Occipital lobe (tissue), 2 donors: ENCODE results near the gene MAB21L4. TPM values are rescaled to one million over a fixed set of nuclear protein-coding genes. Genes with fewer than 3 reads are reported as not detected.

Source experiments
- DNase-seq: peaks from one replicate; lab custom pipeline; 2025; lab: John Stamatoyannopoulos, UW
- total RNA-seq: library from RNA; depleted of rRNA; stranded (reverse); fragments of >200 nt; gene quantifications from one replicate; pipeline ENCODE4 v1.2.3, GENCODE V29; 2014

The MAB21L4 gene
- total RNA-seq, 1 donor from 2014 or later: not detected

DNA sequence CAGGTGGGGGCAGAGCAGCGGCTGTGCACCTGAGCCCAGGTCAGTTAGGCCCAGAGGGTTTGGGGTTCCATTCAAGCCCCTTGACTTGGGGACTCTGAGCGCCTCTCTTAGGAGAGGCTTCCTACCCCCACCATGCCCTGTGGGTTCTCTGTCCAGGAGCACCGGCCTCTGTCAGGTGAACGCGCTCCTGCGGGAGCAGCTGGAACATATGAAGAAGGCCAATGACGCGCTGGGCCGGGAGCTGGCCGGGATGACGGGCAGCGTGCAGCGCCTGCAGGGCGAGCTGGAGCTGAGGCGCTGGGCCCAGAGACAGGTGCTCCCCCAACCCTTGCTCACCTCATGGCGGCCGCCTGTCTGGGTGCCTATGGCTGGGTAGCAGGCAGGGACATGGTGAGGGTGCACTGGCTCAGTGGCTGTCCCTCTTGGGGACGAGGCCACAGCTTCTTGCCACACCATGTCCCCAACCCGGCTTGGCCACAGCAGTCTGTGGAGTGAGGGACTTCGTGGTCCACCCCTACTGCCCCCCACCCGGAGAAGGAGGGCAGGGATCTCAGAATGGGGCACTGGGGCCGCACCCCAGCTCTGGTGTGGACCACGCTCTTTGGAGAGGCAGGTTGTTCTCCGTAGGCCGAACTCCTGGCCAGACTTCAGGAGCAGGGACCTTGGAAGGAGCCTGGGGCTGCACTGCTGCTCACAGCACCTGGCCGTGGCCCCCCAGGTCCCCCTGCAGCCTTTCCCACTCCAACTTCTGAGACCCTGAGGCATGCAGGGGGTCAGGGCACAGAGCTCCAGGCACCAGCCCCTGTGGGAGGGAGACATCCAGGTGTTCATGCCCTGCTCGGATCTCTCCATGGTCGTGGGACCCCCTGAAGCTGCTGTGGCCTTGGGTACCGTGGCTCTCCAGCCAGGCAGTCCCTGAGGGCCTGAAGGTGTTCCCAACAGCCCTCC lies 29.9 kb upstream of the MAB21L4 start:
- DNase-seq: no peak

GRCh38 chr2:240925191-240925567 lies 29.2 kb upstream of the MAB21L4 start:
- DNase-seq: no peak

GRCh38 chr2:240922982-240923537 lies 27.1 kb upstream of the MAB21L4 start:
- DNase-seq: no peak

DNA sequence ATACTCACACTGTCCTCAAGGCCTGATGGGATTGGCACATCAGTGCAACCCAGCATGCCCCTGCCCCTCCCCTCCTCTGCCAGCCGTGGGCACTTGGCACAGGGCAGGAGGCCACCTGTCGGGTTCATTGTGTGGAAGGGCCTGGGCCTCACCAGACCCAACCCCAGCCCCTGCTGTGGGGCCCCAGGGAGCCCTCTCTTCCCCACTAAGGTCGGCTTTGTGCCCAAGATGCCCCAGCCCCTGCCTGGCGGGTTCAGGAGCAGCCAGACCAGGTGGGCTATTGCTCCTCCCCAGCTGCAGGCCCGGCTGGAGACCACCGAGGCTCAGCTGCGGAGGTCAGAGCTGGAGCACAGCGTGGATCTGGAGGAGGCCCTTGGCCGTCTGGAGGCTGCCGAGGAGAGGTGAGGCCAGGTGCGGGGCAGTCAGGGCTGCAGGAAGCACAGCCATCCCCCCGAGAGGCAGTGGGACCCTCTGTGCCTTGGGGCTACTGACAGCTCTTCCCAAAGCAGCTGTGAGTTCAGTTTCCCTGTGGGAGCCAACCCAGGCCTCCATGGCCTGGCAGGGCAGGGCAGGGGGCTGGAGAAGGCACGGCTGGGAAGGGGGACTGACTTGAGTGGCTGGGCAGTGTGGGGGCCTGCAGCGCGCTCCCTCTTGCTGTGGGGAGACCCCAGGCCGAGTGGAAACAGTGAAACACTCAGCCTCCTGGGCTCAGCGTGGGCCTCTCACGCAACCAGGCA lies 26.5 kb upstream of the MAB21L4 start:
- no peak for DNase-seq

DNA sequence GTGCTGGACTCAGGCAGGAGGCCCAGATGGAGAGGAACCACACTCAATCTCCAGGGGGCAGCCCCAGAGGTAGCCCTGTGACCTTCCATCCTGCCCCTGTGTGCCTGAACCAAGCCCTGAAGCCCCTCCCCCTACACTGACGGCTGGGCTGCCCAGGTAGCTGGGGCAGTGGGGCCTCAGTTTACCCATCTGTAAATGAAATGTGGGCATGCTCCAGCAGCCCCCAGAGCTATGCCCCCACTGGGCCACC lies 26.0 kb upstream of the MAB21L4 start:
- no peak for DNase-seq

DNA sequence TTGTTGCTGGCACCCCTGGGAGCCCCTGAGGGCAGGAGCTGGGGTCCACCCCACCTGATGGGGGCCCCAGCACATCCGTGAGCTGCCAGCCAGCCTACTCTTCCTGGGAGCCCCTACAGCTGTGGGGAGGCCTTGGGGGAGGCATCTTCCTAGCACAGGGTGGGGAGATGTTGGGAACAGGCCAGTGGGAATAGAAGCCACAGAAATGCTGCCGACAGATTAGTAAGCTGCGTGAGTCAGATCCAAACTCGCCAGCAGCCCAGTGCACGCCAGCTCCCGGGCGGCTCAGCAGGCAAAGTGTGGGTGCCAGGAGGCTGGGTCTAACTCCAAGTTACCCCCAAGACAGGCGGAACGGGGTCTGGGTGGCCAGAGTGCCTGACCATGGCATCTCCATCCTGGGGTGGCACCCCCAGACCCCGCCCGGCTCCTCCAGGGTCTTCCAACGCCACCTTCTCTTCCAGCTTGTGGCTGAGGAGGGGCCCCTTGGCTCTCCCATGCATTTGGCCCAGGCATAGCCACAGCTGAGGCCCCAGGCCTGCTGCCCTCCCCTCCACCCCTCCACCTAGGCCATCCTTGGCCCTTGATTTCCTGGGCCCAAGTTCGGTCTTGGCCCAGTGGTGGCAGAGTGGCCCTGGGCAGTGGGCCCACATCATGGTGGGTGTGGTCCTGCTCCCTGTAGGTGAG lies 25.5 kb upstream of the MAB21L4 start:
- DNase-seq: peak; percentile 37

GRCh38 chr2:240920783-240921231 lies 24.9 kb upstream of the MAB21L4 start:
- DNase-seq: no peak

- DNase-seq: no peak
Measured at GRCh38 chr2:240919786-240920782, 24.1 kb upstream of the MAB21L4 start.

DNA sequence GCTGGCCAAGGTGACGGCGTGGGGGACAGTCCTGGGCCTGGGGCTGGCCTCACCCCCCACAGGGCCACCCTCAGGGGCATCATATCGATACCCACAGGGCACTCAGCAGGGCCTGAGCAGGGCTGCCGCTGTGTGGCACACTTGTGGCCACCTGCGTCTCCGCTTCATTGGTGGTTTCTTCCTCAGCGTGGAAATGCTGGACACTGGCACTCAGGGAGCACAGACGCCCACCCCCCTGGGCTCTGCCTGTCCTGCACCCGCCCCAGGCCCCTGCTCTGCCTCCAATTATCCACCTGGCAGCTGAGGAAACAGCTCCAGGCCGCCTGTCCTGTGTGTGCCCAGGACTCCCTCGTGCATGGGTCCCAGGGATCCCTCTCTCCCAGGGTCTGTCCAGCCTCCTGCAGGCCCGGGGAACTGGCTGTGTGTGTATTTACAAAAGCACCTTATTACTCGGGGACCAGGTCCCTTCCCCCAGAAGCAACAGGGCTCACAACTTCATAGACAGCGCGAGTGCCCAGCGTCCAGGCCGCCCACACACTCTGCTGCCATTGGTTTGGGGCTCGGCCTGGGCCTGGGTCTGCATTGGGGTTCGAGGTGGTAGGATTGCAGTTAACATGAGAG lies 23.3 kb upstream of the MAB21L4 start:
- DNase-seq: no peak

DNA sequence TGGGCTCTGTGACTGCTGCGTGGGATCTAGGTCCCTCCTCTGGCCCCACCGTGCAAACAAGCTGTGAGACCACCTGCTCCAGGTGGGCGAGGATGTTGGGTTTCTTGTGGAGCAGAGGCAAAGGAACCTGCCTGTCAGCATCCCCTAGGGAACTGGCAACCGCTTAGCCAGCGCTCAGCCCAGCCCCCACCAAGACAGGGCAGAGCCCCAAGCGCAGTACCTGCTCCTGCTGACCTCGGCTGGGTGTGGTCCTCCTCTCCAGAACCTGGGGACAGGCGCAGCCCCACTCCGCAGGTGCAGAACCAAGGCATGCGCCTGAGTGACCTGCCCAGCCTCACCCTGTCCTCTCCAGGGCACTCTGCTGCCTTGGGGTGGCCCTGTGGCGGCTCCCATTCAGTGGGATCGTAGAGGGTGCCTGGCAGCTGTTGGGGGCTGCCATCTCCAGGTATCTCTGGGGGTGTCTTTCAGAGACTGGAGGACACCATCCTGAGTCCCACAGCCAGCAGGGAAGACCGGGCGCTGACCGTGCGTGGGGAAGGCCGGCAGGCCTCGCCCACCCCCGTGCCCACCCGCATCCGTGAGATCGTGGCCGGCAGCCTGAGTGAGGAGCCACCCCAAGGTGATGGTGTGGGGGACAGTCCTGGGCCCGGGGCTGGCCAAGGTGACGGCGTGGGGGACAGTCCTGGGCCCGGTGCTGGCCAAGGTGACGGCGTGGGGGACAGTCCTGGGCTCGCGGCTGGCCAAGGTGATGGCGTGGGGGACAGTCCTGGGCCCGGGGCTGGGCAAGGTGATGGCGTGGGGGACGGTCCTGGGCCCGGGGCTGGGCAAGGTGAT lies 22.5 kb upstream of the MAB21L4 start:
- DNase-seq: no peak

- DNase-seq: no peak
Measured at GRCh38 chr2:240917684-240918257, 21.8 kb upstream of the MAB21L4 start.

- no peak for DNase-seq
Measured at GRCh38 chr2:240917009-240917683, 21.2 kb upstream of the MAB21L4 start.

DNA sequence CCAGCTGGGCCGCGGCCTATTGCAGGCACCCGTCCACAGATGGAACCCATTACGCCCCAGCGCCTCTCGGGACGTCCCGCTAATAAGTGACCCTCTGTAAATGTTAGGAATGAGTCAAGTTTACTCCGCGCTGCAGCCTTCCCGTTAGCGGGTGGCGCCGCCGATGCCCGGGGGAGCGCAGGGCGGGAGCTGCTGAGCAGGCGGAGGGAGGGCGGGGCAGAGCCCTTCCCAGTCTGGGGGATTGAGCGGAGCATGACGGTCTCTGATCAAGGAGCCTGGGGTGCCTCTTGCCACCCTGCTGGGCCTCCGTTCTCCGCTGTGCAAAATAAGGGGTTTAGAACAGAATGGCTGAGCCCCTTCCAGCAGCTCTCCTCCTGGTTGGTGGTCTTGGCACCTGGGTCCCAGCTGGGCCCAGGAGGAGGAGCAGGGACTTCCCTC lies 20.6 kb upstream of the MAB21L4 start:
- DNase-seq: no peak

GRCh38 chr2:240915526-240916341 lies 19.8 kb upstream of the MAB21L4 start:
- no peak for DNase-seq

DNA sequence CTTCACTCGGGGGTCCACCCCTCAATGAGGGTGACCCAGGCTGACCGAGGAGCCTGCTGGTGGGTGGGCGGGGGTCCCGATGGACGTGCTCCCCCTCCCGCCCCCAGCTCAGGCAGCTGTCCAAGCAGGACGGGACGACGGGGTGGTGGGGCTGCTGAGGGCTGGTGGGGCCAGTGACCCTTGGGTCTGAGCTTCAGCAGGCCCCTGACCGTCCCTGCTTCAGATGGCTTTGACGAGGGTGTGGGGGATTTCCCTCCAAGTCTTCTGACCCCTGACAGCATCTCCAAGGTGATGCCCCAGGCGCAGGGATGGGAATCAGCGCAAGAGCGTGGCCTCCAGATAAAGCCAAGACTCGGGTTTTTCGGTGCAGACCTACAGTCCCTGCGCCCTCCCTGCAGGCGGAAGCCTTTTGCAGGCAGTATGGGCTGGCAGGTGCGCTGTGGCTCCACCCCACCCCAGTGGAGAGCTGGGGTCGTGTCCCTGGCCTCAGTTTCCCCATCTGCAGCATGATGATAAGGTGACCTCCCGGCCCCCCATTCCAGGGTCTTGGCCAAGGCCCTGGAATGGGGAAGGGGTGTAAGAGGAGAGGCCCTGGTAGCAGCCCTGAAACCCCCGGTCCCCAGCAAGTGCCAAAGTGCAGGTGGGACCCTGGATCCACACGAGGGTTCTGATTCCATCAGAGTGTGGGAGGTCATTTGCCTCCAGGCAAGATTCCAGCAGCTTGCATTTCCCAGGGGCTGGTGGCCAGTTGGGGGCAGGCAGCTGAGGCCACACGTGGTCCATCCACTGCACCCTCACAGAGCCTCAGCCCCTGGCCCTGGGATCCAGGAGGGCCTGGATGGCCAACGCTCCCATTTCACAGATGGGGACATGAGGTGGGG lies 18.9 kb upstream of the MAB21L4 start:
- DNase-seq: no peak
